Skeletal muscle satellite cell (primary cell): ENCODE measurements around the gene CD8B2.

ENCODE experiments used
- H3K27me3 ChIP-seq: 2 replicates; pipeline ENCODE4 v1.7.0; 2013; ENCODE audit warnings: low read length; ENCODE audit not compliant: control insufficient read depth, insufficient read depth
- H3K36me3 ChIP-seq: 2 replicates; pipeline ENCODE4 v1.7.0; 2013; ENCODE audit warnings: mild to moderate bottlenecking, control low read depth, low read length; ENCODE audit not compliant: insufficient read depth
- H3K4me1 ChIP-seq: 2 replicates; pipeline ENCODE4 v1.7.0; 2013; ENCODE audit warnings: low read length; ENCODE audit not compliant: control insufficient read depth, insufficient read depth
- H3K4me2 ChIP-seq: 2 replicates; pipeline ENCODE4 v1.7.0; 2013; ENCODE audit warnings: mild to moderate bottlenecking, low read length
- H3K4me3 ChIP-seq: 2 replicates; pipeline ENCODE4 v1.7.0; 2013; ENCODE audit warnings: low read length
- H3K9ac ChIP-seq: 2 replicates; pipeline ENCODE4 v1.7.0; 2013; ENCODE audit warnings: mild to moderate bottlenecking, low read depth, low read length, moderate library complexity
- H3K9me3 ChIP-seq: replicated peaks from 2 replicates; pipeline ENCODE4 v1.7.0; 2013; ENCODE audit warnings: mild to moderate bottlenecking, control low read depth, low read length

The CD8B2 gene

GRCh38 chr2:106537047-106537446, 49.9 kb downstream of the CD8B2 start:
- H3K36me3 ChIP-seq: no peaks in the 10 kb centered on the region
- H3K9ac ChIP-seq: no peak overlapping the region
- H3K9me3 ChIP-seq: no peaks in the 10 kb centered on the region
- no peaks in the 10 kb centered on the region for H3K4me1 ChIP-seq
- no peak overlapping the region for H3K4me2 ChIP-seq
- peaks cover 12% of the 10 kb centered on the region for H3K27me3 ChIP-seq
- H3K4me3 ChIP-seq: no peak overlapping the region

GRCh38 chr2:106537791-106538191, 50.6 kb downstream of the CD8B2 start:
- Histone ChIP-seq H3K4me2 (no peak overlapping the region), H3K4me1 (no peaks in the 10 kb centered on the region), H3K9ac (no peak overlapping the region), H3K9me3 (no peaks in the 10 kb centered on the region), H3K36me3 (no peaks in the 10 kb centered on the region), H3K4me3 (no peak overlapping the region), H3K27me3 (peaks cover 13% of the 10 kb centered on the region)

- H3K4me1 ChIP-seq: no peaks in the 10 kb centered on the region
- H3K4me2 ChIP-seq: no peak overlapping the region
- H3K36me3 ChIP-seq: no peaks in the 10 kb centered on the region
- peaks cover 25% of the 10 kb centered on the region for H3K27me3 ChIP-seq
- no peak overlapping the region for H3K4me3 ChIP-seq
- H3K9ac ChIP-seq: no peak overlapping the region
- no peaks in the 10 kb centered on the region for H3K9me3 ChIP-seq
Observed at GRCh38 chr2:106540886-106541285, 53.7 kb downstream of the CD8B2 start.

GRCh38 chr2:106541333-106541732, 54.2 kb downstream of the CD8B2 start:
- no peaks in the 10 kb centered on the region for H3K9me3 ChIP-seq
- H3K27me3 ChIP-seq: peaks cover 29% of the 10 kb centered on the region
- H3K9ac ChIP-seq: no peak overlapping the region
- no peak overlapping the region for H3K4me3 ChIP-seq
- H3K4me1 ChIP-seq: no peaks in the 10 kb centered on the region
- no peak overlapping the region for H3K4me2 ChIP-seq
- no peaks in the 10 kb centered on the region for H3K36me3 ChIP-seq

DNA sequence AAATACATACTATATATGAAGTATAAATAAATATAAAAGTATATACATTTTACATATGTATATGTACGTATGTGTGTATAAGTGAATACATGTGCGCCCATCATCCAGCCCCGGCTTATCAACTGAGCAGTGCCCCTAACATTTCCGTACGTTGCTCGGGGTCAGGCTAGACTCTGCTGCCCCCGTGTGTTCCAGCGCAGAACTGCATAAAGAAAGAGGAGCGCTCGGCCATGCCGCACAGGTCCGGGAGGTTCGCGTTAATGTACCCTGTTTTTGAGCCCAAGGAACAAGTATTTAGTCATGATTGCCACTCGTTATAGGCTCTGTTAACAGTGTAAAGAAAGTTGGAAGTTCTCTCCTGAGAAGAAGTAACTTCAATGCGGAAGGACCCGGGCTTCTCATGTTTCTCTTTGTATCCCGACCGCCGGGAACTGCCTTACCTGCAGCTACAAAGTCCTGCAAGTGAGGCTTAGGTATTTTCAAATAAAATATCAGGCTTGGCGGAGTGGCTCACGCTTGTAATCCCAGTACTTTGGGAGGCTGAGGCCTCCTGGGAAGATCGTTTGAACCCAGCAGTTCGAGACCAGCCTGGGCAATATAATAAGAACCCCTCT, 55.7 kb downstream of the CD8B2 start:
- H3K4me2 ChIP-seq: peak overlapping the region; percentile 81
- H3K9ac ChIP-seq: no peak overlapping the region
- no peaks in the 10 kb centered on the region for H3K4me1 ChIP-seq
- no peak overlapping the region for H3K4me3 ChIP-seq
- peaks cover 43% of the 10 kb centered on the region for H3K27me3 ChIP-seq
- H3K36me3 ChIP-seq: no peaks in the 10 kb centered on the region
- H3K9me3 ChIP-seq: no peaks in the 10 kb centered on the region

GRCh38 chr2:106545007-106545406, 57.8 kb downstream of the CD8B2 start:
- H3K4me1 ChIP-seq: no peaks in the 10 kb centered on the region
- no peak overlapping the region for H3K4me3 ChIP-seq
- peaks cover 43% of the 10 kb centered on the region for H3K27me3 ChIP-seq
- H3K9me3 ChIP-seq: no peaks in the 10 kb centered on the region
- H3K36me3 ChIP-seq: no peaks in the 10 kb centered on the region
- H3K9ac ChIP-seq: no peak overlapping the region
- no peak overlapping the region for H3K4me2 ChIP-seq

- Histone ChIP-seq H3K9me3 (no peaks in the 10 kb centered on the region), H3K36me3 (no peaks in the 10 kb centered on the region), H3K4me1 (no peaks in the 10 kb centered on the region), H3K4me3 (no peak overlapping the region), H3K9ac (no peak overlapping the region), H3K27me3 (peaks cover 37% of the 10 kb centered on the region), H3K4me2 (no peak overlapping the region)
Observed at GRCh38 chr2:106546391-106546990, 59.3 kb downstream of the CD8B2 start.

- no peaks in the 10 kb centered on the region for H3K9me3 ChIP-seq
Observed at GRCh38 chr2:106547164-106547903, 60.2 kb downstream of the CD8B2 start.

GRCh38 chr2:106551417-106552130, 64.4 kb downstream of the CD8B2 start:
- Histone ChIP-seq H3K4me3 (no peak overlapping the region), H3K27me3 (peaks cover 26% of the 10 kb centered on the region), H3K4me1 (no peaks in the 10 kb centered on the region), H3K36me3 (no peaks in the 10 kb centered on the region), H3K4me2 (no peak overlapping the region), H3K9me3 (no peaks in the 10 kb centered on the region), H3K9ac (no peak overlapping the region)

More at GRCh38 chr2:106547164-106547903, 60.2 kb downstream of the CD8B2 start:
- Histone ChIP-seq H3K4me3 (no peak overlapping the region), H3K27me3 (peaks cover 30% of the 10 kb centered on the region), H3K4me1 (no peaks in the 10 kb centered on the region), H3K36me3 (no peaks in the 10 kb centered on the region), H3K4me2 (no peak overlapping the region), H3K9ac (no peak overlapping the region)

DNA sequence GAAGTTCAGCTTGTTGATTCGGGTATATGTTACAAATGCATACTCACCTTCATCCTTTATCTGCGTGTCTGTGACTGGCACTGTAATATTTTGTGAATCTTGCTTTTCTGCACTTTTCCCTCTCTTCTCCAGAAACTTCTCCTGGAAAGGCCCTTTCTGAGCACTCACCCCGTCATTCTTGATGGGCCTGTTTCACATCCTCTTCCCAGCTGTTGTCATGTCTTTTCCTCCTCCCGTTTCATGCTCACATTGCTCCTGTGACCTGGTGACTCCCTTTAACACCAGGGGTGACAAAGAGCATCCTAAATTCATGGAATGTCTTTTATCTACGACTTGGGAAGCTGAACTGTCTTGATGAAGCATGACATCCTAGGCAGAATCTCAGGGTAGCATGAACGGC, 65.8 kb downstream of the CD8B2 start:
- no peaks in the 10 kb centered on the region for H3K36me3 ChIP-seq
- no peaks in the 10 kb centered on the region for H3K4me1 ChIP-seq
- H3K9me3 ChIP-seq: no peaks in the 10 kb centered on the region
- no peak overlapping the region for H3K4me3 ChIP-seq
- H3K9ac ChIP-seq: no peak overlapping the region
- no peak overlapping the region for H3K4me2 ChIP-seq
- peaks cover 15% of the 10 kb centered on the region for H3K27me3 ChIP-seq

DNA sequence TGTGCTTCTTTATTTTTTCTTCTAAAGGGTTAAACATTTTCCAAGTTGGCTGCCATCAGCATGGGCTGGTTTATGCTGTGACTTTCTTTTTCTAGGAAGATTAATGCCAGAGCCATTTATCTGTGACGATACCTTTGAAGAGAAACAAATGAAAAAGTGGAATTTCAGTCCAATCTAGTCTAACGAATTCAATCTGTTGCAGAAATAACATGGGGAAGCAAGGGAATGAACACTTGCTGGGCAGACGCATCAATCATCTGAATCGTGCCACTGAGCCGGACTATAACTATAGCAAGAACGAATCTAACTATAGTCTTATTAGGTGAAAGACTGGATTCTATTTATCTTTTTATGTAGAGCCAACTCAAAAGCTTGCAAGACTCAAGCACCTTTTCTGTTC, 66.2 kb downstream of the CD8B2 start:
- Histone ChIP-seq H3K4me2 (no peak overlapping the region), H3K9ac (no peak overlapping the region), H3K9me3 (no peaks in the 10 kb centered on the region), H3K4me1 (no peaks in the 10 kb centered on the region), H3K27me3 (peaks cover 14% of the 10 kb centered on the region), H3K4me3 (no peak overlapping the region), H3K36me3 (no peaks in the 10 kb centered on the region)
